SK-N-SH (cell line): ENCODE measurements around the gene METTL21C.

Source experiments
- CTCF ChIP-seq: fragments of 200-600 bp; sonication (generic); IDR thresholded peaks from 2 replicates; pipeline ENCODE4 v1.6.1; 2017; ENCODE audit warnings: antibody characterized with exemption, mild to moderate bottlenecking, moderate library complexity
- IRF3 ChIP-seq: fragments of 150-350 bp; IDR thresholded peaks from 2 replicates; pipeline ENCODE4 v1.6.1; 2016; ENCODE audit warnings: mild to moderate bottlenecking, low read depth, low read length
- POLR2AphosphoS5 ChIP-seq: IDR thresholded peaks from 2 replicates; pipeline ENCODE4 v1.6.1; 2012; ENCODE audit warnings: low read depth, low read length
- REST ChIP-seq: IDR thresholded peaks from 2 replicates; pipeline ENCODE4 v1.6.1; 2012; ENCODE audit warnings: mild to moderate bottlenecking, low read depth, low read length, moderate library complexity
- RXRA ChIP-seq: IDR thresholded peaks from 2 replicates; pipeline ENCODE4 v1.4.0; 2012; ENCODE audit warnings: low read depth, mild to moderate bottlenecking, borderline replicate concordance
- TAF1 ChIP-seq: IDR thresholded peaks from 2 replicates; pipeline ENCODE4 v1.6.1; 2012; ENCODE audit warnings: low read depth, mild to moderate bottlenecking, low read length, moderate library complexity, borderline replicate concordance
- TEAD4 ChIP-seq: IDR thresholded peaks from 2 replicates; pipeline ENCODE4 v1.4.0; 2012; ENCODE audit warnings: mild to moderate bottlenecking, borderline replicate concordance; ENCODE audit not compliant: insufficient read depth

GRCh38 chr13:102696465-102696864, 1.6 kb upstream of the METTL21C start:
- TF ChIP-seq REST (no peak), POLR2AphosphoS5 (no peak), CTCF (no peak), TEAD4 (no peak), IRF3 (no peak), TAF1 (no peak), RXRA (no peak)
